GM23338 (cell line): Measurements from ENCODE around the gene CACNA2D1. TPM values are rescaled to one million over a fixed set of nuclear protein-coding genes. Genes with fewer than 3 reads are reported as not detected.
A peak's percentile ranks its signal among the peaks of the same experiment; 100 is the strongest.

ENCODE experiments used
- ATAC-seq: fragments of 200-7000 bp; cut with Tn5 transposase; 3 replicates; pipeline ENCODE4 v1.9.1; 2020
- DNase-seq: peaks from one replicate; pipeline ENCODE4 v3.0.0-alpha.2; 2015; ENCODE audit warnings: low spot score
- H2AFZ ChIP-seq: fragments of 200-600 bp; sonication (generic); 2 replicates; pipeline ENCODE4 v1.8.0; 2016; ENCODE audit warnings: antibody characterized with exemption, mild to moderate bottlenecking, moderate library complexity
- H3F3A ChIP-seq: fragments of 200-600 bp; sonication (generic); replicated peaks from 2 replicates; pipeline ENCODE4 v1.8.0; 2017; ENCODE audit warnings: antibody characterized with exemption, mixed run types, low read depth
- H3K27ac ChIP-seq: fragments of 200-600 bp; sonication (generic); 2 replicates; pipeline ENCODE4 v1.6.1; 2016; ENCODE audit warnings: low read depth
- H3K27me3 ChIP-seq: fragments of 200-600 bp; sonication (generic); 2 replicates; pipeline ENCODE4 v1.8.0; 2016; ENCODE audit warnings: mild to moderate bottlenecking, mixed run types, moderate library complexity; ENCODE audit not compliant: insufficient read depth
- H3K36me3 ChIP-seq: fragments of 200-600 bp; sonication (generic); 2 replicates; pipeline ENCODE4 v1.8.0; 2016; ENCODE audit warnings: mild to moderate bottlenecking; ENCODE audit not compliant: insufficient read depth
- H3K4me1 ChIP-seq: fragments of 200-600 bp; sonication (generic); 2 replicates; pipeline ENCODE4 v1.8.0; 2016; ENCODE audit warnings: mild to moderate bottlenecking, moderate library complexity; ENCODE audit not compliant: insufficient read depth
- H3K4me2 ChIP-seq: fragments of 200-600 bp; sonication (generic); 2 replicates; pipeline ENCODE4 v1.7.1; 2017; ENCODE audit warnings: mixed run types
- H3K4me3 ChIP-seq: fragments of 200-600 bp; sonication (generic); 2 replicates; pipeline ENCODE4 v1.6.1; 2016; ENCODE audit warnings: mixed run types
- H3K79me2 ChIP-seq: fragments of 200-600 bp; sonication (generic); replicated peaks from 2 replicates; pipeline ENCODE4 v1.8.0; 2017; ENCODE audit warnings: mild to moderate bottlenecking; ENCODE audit not compliant: insufficient read depth
- H3K9me2 ChIP-seq: fragments of 200-600 bp; sonication (generic); 2 replicates; pipeline ENCODE4 v1.8.0; 2017; ENCODE audit not compliant: insufficient read depth
- H4K20me1 ChIP-seq: fragments of 200-600 bp; sonication (generic); replicated peaks from 2 replicates; pipeline ENCODE4 v1.8.0; 2017; ENCODE audit warnings: mild to moderate bottlenecking; ENCODE audit not compliant: insufficient read depth
- H3K27ac Mint-ChIP-seq: 2 replicates; pipeline ENCODE4 v1.8.0; 2020; ENCODE audit warnings: inconsistent platforms, mild to moderate bottlenecking, moderate library complexity, mixed read lengths
- H3K27me3 Mint-ChIP-seq: 3 replicates; pipeline ENCODE4 v1.8.0; 2022; ENCODE audit warnings: low read depth, mild to moderate bottlenecking, moderate library complexity, mixed read lengths, inconsistent platforms; ENCODE audit not compliant: insufficient read depth, poor library complexity
- H3K36me3 Mint-ChIP-seq: 3 replicates; pipeline ENCODE4 v1.8.0; 2021; ENCODE audit warnings: low read depth, mild to moderate bottlenecking, inconsistent platforms, moderate library complexity, mixed read lengths
- H3K4me1 Mint-ChIP-seq: 3 replicates; pipeline ENCODE4 v1.8.0; 2020; ENCODE audit warnings: mild to moderate bottlenecking, inconsistent platforms, mixed read lengths
- H3K4me3 Mint-ChIP-seq: 3 replicates; pipeline ENCODE4 v1.8.0; 2021; ENCODE audit warnings: moderate library complexity, mild to moderate bottlenecking, inconsistent platforms, mixed read lengths
- H3K9me3 Mint-ChIP-seq: 3 replicates; pipeline ENCODE4 v1.8.0; 2020; ENCODE audit warnings: moderate library complexity, mild to moderate bottlenecking, inconsistent platforms, mixed read lengths
- CREB1 ChIP-seq: fragments of 250-450 bp; sonication (Bioruptor Pico); IDR thresholded peaks from 2 replicates; pipeline ENCODE4 v1.5.0; 2020; ENCODE audit warnings: low read depth, mild to moderate bottlenecking, moderate library complexity
- STAT1 ChIP-seq: IDR thresholded peaks from one replicate; pipeline ENCODE4 v1.6.1; 2016; ENCODE audit warnings: antibody characterized with exemption; ENCODE audit not compliant: unreplicated experiment
- ZNF331 ChIP-seq: fragments of 250-450 bp; sonication (Bioruptor Pico); IDR thresholded peaks from 2 replicates; pipeline ENCODE4 v1.5.0; 2020; ENCODE audit warnings: low read depth, mild to moderate bottlenecking, moderate library complexity
- polyA plus RNA-seq: library from polyadenylated mRNA; unstranded; fragments of >200 nt; fragmentation: Nextera tagmentation; extraction: Ambion mirVana; gene quantifications from 2 replicates; pipeline ENCODE4 v1.2.1, GENCODE V29; 2016
- total RNA-seq: library from RNA; depleted of rRNA; stranded (reverse); fragments of >200 nt; shearing (Covaris generic); gene quantifications from 2 replicates; pipeline ENCODE4 v1.2.3, GENCODE V29; 2014
- TF ChIP-seq, protein P1 (sequence below): fragments of 250-450 bp; sonication (Bioruptor Pico); IDR thresholded peaks from 2 replicates; pipeline ENCODE4 v1.5.0; 2020; ENCODE audit warnings: mild to moderate bottlenecking, moderate library complexity
- TF ChIP-seq, protein P2 (sequence below): IDR thresholded peaks from 2 replicates; pipeline ENCODE4 v1.6.1; 2016; ENCODE audit warnings: antibody characterized with exemption

Gene CACNA2D1
- total and polyA plus RNA-seq, 2 experiments from 2014 or later, result 7.0 to 20.4 TPM

DNA sequence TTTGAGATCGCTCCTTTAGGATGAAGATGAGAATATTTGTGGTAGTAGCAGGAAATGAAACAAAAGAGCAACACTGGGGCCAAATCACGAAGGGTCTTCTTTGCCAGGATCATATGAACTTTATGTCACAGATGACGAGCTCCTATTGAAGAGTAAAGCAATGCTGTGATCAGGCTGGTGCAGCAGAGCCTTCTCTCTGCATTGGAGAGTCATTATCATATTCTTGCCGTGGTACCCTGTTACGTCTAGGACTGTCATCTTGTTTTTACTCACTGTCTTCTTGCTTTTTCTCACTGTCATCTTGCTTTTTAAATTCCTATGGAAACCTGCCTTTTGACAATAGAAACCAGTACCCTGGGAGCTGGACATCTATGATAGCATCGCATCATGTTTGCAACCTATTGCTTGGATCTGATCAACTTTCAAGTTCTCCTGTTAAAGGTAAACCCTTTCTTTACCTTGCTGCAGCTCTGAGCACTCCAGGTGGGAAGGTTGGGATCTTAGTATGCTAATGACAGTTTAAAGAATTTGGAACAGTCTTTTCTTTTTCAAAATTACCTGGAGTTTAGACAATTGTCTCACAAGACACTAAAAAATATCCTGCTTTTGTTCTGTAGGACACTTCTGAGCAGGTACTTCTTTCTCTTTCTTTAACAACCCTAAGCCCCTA lies 27.9 kb upstream of the CACNA2D1 start:
- H3K9me3 Mint-ChIP-seq, result no peaks in the 10 kb centered on the region
- no peaks in the 10 kb centered on the region for H3K36me3 Mint-ChIP-seq
- Histone ChIP-seq H3K27me3 (no peaks in the 10 kb centered on the region), H3K4me2 (peak overlapping the region; percentile 53), H2AFZ (no peak overlapping the region), H3F3A (no peaks in the 10 kb centered on the region), H3K36me3 (no peaks in the 10 kb centered on the region), H3K4me3 (peak overlapping the region; percentile 24), H3K4me1 (peaks cover 28% of the 10 kb centered on the region), H3K9me2 (no peaks in the 10 kb centered on the region), H3K79me2 (no peaks in the 10 kb centered on the region), H4K20me1 (no peaks in the 10 kb centered on the region), H3K27ac (no peak overlapping the region)
- TF ChIP-seq, protein P1, sequence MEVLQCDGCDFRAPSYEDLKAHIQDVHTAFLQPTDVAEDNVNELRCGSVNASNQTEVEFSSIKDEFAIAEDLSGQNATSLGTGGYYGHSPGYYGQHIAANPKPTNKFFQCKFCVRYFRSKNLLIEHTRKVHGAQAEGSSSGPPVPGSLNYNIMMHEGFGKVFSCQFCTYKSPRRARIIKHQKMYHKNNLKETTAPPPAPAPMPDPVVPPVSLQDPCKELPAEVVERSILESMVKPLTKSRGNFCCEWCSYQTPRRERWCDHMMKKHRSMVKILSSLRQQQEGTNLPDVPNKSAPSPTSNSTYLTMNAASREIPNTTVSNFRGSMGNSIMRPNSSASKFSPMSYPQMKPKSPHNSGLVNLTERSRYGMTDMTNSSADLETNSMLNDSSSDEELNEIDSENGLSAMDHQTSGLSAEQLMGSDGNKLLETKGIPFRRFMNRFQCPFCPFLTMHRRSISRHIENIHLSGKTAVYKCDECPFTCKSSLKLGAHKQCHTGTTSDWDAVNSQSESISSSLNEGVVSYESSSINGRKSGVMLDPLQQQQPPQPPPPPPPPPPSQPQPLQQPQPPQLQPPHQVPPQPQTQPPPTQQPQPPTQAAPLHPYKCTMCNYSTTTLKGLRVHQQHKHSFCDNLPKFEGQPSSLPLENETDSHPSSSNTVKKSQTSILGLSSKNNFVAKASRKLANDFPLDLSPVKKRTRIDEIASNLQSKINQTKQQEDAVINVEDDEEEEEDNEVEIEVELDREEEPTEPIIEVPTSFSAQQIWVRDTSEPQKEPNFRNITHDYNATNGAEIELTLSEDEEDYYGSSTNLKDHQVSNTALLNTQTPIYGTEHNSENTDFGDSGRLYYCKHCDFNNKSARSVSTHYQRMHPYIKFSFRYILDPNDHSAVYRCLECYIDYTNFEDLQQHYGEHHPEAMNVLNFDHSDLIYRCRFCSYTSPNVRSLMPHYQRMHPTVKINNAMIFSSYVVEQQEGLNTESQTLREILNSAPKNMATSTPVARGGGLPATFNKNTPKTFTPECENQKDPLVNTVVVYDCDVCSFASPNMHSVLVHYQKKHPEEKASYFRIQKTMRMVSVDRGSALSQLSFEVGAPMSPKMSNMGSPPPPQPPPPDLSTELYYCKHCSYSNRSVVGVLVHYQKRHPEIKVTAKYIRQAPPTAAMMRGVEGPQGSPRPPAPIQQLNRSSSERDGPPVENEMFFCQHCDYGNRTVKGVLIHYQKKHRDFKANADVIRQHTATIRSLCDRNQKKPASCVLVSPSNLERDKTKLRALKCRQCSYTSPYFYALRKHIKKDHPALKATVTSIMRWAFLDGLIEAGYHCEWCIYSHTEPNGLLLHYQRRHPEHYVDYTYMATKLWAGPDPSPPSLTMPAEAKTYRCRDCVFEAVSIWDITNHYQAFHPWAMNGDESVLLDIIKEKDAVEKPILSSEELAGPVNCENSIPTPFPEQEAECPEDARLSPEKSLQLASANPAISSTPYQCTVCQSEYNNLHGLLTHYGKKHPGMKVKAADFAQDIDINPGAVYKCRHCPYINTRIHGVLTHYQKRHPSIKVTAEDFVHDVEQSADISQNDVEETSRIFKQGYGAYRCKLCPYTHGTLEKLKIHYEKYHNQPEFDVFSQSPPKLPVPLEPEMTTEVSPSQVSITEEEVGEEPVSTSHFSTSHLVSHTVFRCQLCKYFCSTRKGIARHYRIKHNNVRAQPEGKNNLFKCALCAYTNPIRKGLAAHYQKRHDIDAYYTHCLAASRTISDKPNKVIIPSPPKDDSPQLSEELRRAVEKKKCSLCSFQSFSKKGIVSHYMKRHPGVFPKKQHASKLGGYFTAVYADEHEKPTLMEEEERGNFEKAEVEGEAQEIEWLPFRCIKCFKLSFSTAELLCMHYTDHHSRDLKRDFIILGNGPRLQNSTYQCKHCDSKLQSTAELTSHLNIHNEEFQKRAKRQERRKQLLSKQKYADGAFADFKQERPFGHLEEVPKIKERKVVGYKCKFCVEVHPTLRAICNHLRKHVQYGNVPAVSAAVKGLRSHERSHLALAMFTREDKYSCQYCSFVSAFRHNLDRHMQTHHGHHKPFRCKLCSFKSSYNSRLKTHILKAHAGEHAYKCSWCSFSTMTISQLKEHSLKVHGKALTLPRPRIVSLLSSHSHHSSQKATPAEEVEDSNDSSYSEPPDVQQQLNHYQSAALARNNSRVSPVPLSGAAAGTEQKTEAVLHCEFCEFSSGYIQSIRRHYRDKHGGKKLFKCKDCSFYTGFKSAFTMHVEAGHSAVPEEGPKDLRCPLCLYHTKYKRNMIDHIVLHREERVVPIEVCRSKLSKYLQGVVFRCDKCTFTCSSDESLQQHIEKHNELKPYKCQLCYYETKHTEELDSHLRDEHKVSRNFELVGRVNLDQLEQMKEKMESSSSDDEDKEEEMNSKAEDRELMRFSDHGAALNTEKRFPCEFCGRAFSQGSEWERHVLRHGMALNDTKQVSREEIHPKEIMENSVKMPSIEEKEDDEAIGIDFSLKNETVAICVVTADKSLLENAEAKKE (CRISPR knock-in tag), result no peak
- TF ChIP-seq ZNF331 (CRISPR knock-in tag) (no peak), CREB1 (no peak), STAT1 (no peak)
- TF ChIP-seq, protein P2, sequence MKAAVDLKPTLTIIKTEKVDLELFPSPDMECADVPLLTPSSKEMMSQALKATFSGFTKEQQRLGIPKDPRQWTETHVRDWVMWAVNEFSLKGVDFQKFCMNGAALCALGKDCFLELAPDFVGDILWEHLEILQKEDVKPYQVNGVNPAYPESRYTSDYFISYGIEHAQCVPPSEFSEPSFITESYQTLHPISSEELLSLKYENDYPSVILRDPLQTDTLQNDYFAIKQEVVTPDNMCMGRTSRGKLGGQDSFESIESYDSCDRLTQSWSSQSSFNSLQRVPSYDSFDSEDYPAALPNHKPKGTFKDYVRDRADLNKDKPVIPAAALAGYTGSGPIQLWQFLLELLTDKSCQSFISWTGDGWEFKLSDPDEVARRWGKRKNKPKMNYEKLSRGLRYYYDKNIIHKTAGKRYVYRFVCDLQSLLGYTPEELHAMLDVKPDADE, result no peak
- ATAC-seq (peak; percentile 88), DNase-seq (peak; percentile 37)
- peaks cover 2% of the 10 kb centered on the region for H3K27me3 Mint-ChIP-seq
- peak overlapping the region; percentile 45; the same call in 1 of the 3 replicates for H3K4me3 Mint-ChIP-seq
- H3K27ac Mint-ChIP-seq, result no peak overlapping the region
- H3K4me1 Mint-ChIP-seq, result peaks cover 28% of the 10 kb centered on the region
